Measurements from ENCODE around the gene SAP30. TPM values are rescaled to one million over a fixed set of nuclear protein-coding genes. Genes with fewer than 3 reads are reported as not detected.

The SAP30 gene
- total and polyA plus RNA-seq, 9 of the 15 experiments (the other 6 are each of a cell fraction or from before 2014, with no cell fraction given) = 5.9 to 51.1 (median 32.6) TPM

DNA sequence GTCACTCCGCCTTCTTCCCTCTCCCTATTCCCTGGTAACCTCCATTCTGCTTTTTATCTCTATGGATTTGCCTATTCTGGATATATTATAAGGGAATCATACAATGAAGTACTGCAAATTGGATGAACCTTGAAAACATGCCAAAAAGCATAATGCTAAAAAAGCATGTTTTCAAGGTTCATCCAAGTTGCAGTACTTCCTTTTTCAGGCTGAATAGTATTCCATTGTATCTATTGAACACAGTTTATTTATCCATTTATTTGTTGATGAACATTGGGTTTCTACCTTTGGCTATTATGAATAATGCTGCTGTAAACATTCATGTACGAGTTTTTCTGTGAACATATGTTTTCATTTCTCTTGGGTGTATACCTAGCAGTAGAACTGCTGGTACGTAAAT lies 9.2 kb downstream of the SAP30 start (continued):
- TF ChIP-seq ZNF217 (CRISPR knock-in tag; IDR thresholded peaks at IDR 0.05) (no peak), PPARD (CRISPR knock-in tag; IDR thresholded peaks at IDR 0.05) (no peak)
- TF ChIP-seq, protein P1, sequence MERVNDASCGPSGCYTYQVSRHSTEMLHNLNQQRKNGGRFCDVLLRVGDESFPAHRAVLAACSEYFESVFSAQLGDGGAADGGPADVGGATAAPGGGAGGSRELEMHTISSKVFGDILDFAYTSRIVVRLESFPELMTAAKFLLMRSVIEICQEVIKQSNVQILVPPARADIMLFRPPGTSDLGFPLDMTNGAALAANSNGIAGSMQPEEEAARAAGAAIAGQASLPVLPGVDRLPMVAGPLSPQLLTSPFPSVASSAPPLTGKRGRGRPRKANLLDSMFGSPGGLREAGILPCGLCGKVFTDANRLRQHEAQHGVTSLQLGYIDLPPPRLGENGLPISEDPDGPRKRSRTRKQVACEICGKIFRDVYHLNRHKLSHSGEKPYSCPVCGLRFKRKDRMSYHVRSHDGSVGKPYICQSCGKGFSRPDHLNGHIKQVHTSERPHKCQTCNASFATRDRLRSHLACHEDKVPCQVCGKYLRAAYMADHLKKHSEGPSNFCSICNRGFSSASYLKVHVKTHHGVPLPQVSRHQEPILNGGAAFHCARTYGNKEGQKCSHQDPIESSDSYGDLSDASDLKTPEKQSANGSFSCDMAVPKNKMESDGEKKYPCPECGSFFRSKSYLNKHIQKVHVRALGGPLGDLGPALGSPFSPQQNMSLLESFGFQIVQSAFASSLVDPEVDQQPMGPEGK (CRISPR knock-in tag; IDR thresholded peaks at IDR 0.05; ENCODE audit: borderline replicate concordance) = no peak
- TF ChIP-seq, protein P2, sequence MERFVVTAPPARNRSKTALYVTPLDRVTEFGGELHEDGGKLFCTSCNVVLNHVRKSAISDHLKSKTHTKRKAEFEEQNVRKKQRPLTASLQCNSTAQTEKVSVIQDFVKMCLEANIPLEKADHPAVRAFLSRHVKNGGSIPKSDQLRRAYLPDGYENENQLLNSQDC (CRISPR knock-in tag; IDR thresholded peaks at IDR 0.05) = no peak

DNA sequence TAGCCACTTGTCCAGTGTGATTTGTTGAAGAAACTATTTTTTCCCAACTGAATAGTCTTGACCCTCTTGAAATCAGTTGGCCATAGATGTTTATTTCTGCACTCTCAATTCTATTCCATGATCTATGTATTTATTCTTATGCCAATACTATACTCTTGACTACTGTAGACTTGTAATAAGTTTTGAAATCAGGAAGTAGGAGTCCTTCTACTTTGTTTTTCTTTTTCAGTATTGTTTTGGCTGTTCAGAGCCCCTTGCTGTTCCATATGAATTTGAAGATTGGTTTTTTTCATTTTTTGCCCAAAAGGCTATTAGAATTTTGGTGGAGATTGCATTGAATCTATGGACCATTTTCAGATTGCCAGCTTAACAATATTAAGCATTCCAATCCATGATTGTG lies 10.2 kb downstream of the SAP30 start:
- H3K9me1 ChIP-seq (ENCODE audit: control insufficient read depth, insufficient read depth, low read length) = no peaks in the 10 kb centered on the region
- POLR2A ChIA-PET = no interaction called here
- intact Hi-C loops (cut with micrococcal nuclease) (no loop called here), in situ Hi-C loops (cut with MboI) (no loop called here)
- no peak for ATAC-seq
- H3K27me3 ChIP-seq (ENCODE audit: control insufficient read depth in 2 of 2, insufficient read depth in 2 of 2, low read length in 2 of 2) = no peaks in the 10 kb centered on the region
- CTCF ChIA-PET (ENCODE audit: low intra/inter-chr PET ratio) = no interaction called here
- no peaks in the 10 kb centered on the region for H4K20me1 ChIP-seq (replicated peaks; ENCODE audit: control insufficient read depth, insufficient read depth, low read length)
- H3K4me2 ChIP-seq (ENCODE audit: insufficient read depth, low read length) = no peak overlapping the region
- FAIRE-seq = no peak
- no peaks in the 10 kb centered on the region for H3K9me3 ChIP-seq (replicated peaks; ENCODE audit: control insufficient read depth, insufficient read depth, low read depth, low read length)
- H3K4me3 ChIP-seq = no peak overlapping the region
- DNase-seq (ENCODE audit: extremely low read depth in 1 of 4, low spot score in 3 of 4) = no peak
- H3K27ac ChIP-seq (ENCODE audit: extremely low read depth, low read depth, low read length) = no peak overlapping the region
- H2AFZ ChIP-seq (ENCODE audit: low read depth, low read length) = no peak overlapping the region
- no peak overlapping the region for H3K9ac ChIP-seq (ENCODE audit: insufficient read depth in 1 of 2, low read depth in 2 of 2, low read length in 2 of 2)
- H3K4me1 ChIP-seq (replicated peaks in 1 of 2; ENCODE audit: control insufficient read depth in 2 of 2, insufficient read depth in 2 of 2, low read length in 2 of 2) = peaks cover under 1 to 4% of the 10 kb centered on the region in 2 experiments; a peak in 1 of 5 replicates
- no TSS peak for BruUV-seq (replicated peaks)
- peaks cover 10% of the 10 kb centered on the region; the same call in 2 of the 3 replicates for H3K36me3 ChIP-seq (ENCODE audit: control insufficient read depth, insufficient read depth, low read length)
- H3K79me2 ChIP-seq (ENCODE audit: control insufficient read depth, insufficient read depth, low read length) = 0 out of 3 replicates have a peak, but pooled peaks cover under 1% of the 10 kb centered on the region
- TF ChIP-seq NR2C2 (CRISPR knock-in tag; IDR thresholded peaks at IDR 0.05) (no peak), NR2C2 (tag; IDR thresholded peaks at IDR 0.05) (no peak), BRD9 (IDR thresholded peaks at IDR 0.05; ENCODE audit: low read depth, partially characterized antibody) (no peak), DMBX1 (CRISPR knock-in tag; IDR thresholded peaks at IDR 0.05; ENCODE audit: borderline replicate concordance) (no peak), MEF2D (tag; conservative IDR thresholded peaks at IDR 0.05; ENCODE audit: low read depth) (no peak), RBFOX2 (IDR thresholded peaks at IDR 0.05; ENCODE audit: low read depth, low read length) (no peak), CEBPB (tag; IDR thresholded peaks at IDR 0.05) (no peak), PHF20 (IDR thresholded peaks at IDR 0.05; ENCODE audit: partially characterized antibody) (no peak), TAF15 (IDR thresholded peaks at IDR 0.05; ENCODE audit: low read depth, low read length) (no peak), ZSCAN29 (IDR thresholded peaks at IDR 0.05) (no peak), RUNX1 (IDR thresholded peaks at IDR 0.05; ENCODE audit: low read depth) (no peak), MEIS2 (IDR thresholded peaks at IDR 0.05; ENCODE audit: partially characterized antibody) (no peak), FOXK1 (CRISPR knock-in tag; IDR thresholded peaks at IDR 0.05; ENCODE audit: borderline replicate concordance) (no peak), TGIF2 (CRISPR knock-in tag; IDR thresholded peaks at IDR 0.05) (no peak), TEAD4 (IDR thresholded peaks at IDR 0.05; ENCODE audit: low read length) (no peak), TEAD4 (CRISPR knock-in tag; IDR thresholded peaks at IDR 0.05; ENCODE audit: borderline replicate concordance) (no peak), ZNF133 (CRISPR knock-in tag; IDR thresholded peaks at IDR 0.05) (no peak)
- TF ChIP-seq, protein P3, sequence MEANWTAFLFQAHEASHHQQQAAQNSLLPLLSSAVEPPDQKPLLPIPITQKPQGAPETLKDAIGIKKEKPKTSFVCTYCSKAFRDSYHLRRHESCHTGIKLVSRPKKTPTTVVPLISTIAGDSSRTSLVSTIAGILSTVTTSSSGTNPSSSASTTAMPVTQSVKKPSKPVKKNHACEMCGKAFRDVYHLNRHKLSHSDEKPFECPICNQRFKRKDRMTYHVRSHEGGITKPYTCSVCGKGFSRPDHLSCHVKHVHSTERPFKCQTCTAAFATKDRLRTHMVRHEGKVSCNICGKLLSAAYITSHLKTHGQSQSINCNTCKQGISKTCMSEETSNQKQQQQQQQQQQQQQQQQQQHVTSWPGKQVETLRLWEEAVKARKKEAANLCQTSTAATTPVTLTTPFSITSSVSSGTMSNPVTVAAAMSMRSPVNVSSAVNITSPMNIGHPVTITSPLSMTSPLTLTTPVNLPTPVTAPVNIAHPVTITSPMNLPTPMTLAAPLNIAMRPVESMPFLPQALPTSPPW (CRISPR knock-in tag; IDR thresholded peaks at IDR 0.05) = no peak
